ENCODE results near the gene S100P. TPM values are rescaled to one million over a fixed set of nuclear protein-coding genes. Genes with fewer than 3 reads are reported as not detected.
A peak's percentile ranks its signal among the peaks of the same experiment; 100 is the strongest.

The S100P gene
- total and polyA plus RNA-seq, 10 donors = 3.5 to 162 (median 32.4) TPM

DNA sequence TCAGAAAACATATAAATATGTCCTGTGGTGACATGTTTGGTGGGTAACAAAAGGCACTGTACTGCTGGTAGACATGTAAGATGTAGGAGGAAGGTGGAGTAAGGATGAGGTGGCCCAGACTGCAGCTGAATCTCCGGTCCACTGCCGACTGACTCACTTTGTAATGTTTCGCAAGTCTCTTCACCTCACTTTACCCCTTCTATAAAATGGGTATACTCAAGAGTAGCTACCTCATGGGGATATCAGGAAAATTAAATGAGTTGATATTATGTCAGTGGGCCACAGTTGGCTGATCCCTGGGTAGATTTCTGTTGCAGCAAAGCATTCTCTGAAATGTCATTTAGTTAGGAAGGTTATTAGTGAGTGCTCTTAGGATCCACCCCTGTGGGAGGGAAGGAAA, 31.1 kb upstream of the S100P start:
- no peak for DNase-seq
- 90 to 95% (median 93%) methylated on average over 3 of the region's 3 CpGs for WGBS, 5 donors
- H3K9me3 ChIP-seq = no peaks in the 10 kb centered on the region
- H3K4me1 ChIP-seq = peaks cover 3 to 39% (median 32%) of the 10 kb centered on the region in 6 donors
- TF ChIP-seq POLR2AphosphoS5 (IDR thresholded peaks at IDR 0.05) (no peak), POLR2A (IDR thresholded peaks at IDR 0.05) (no peak)
- TF ChIP-seq, protein P1, sequence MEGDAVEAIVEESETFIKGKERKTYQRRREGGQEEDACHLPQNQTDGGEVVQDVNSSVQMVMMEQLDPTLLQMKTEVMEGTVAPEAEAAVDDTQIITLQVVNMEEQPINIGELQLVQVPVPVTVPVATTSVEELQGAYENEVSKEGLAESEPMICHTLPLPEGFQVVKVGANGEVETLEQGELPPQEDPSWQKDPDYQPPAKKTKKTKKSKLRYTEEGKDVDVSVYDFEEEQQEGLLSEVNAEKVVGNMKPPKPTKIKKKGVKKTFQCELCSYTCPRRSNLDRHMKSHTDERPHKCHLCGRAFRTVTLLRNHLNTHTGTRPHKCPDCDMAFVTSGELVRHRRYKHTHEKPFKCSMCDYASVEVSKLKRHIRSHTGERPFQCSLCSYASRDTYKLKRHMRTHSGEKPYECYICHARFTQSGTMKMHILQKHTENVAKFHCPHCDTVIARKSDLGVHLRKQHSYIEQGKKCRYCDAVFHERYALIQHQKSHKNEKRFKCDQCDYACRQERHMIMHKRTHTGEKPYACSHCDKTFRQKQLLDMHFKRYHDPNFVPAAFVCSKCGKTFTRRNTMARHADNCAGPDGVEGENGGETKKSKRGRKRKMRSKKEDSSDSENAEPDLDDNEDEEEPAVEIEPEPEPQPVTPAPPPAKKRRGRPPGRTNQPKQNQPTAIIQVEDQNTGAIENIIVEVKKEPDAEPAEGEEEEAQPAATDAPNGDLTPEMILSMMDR (IDR thresholded peaks at IDR 0.05 in 8 of 11, conservative IDR thresholded peaks at IDR 0.05 in 3 of 11) = no peak
- no peak overlapping the region for H3K4me3 ChIP-seq
- H3K27ac ChIP-seq = no peak overlapping the region
- no peaks in the 10 kb centered on the region for H3K36me3 ChIP-seq
- intact Hi-C loops (cut with DNase I; ENCODE audit: low total_unique reads) = no loop called here
- H3K27me3 ChIP-seq (replicated peaks in 1 of 7) = peaks cover 0 to 70% (median 9%) of the 10 kb centered on the region in 7 donors

DNA sequence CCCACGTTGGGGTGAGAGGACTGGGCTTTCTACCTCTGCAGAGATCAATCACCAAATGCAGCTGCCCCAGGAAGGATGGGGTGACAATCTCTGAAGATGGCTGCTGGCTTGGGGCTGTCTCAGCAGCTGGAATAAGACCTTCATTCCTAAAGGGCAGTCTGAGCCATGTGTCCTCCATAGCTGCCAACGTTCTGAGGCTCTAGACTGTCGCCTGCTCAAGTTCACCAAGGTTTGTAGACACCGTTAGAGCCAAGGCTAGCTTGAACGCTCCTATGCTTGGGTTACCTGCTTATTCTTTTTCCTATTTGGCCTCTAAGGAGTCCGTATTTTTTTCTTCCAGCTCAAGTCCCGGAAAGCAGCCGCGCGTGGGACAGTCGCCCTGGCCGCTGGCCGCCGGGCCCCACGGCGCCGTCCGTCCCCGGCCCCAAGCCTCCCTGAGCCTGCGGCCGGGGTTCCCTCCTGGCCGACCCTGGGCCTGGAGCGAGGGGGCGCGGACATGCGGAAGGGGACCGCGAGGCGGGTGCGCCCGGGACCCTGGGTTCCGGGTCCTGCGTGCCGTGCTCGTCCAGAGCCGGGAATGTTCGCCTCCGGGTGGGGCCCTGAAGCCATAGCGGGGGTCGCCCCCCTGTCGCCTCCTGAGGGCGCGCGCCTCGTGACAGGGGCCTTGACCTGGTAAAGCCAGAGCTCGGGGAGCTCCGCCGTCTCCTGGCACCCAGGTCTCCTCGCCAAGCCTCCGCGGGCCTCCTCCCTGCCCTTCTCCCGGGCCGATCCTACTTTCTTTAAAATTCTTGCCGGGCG, 29.9 kb upstream of the S100P start:
- WGBS, 5 donors = 15 to 48% (median 19%) methylated on average over 30 to 55 of the region's 55 CpGs
- Histone ChIP-seq H3K4me1 (peaks cover 3 to 28% (median 22%) of the 10 kb centered on the region in 6 donors), H3K27ac (peak overlapping the region in 1 of 8 donors; percentile 11), H3K4me3 (peak overlapping the region in 7 of 8 donors; percentile 20 to 57 (median 28)), H3K9me3 (no peaks in the 10 kb centered on the region), H3K36me3 (peaks cover 0 to under 1% (median 0%) of the 10 kb centered on the region in 6 donors), H3K27me3 (replicated peaks in 1 of 7) (peaks cover 0 to 58% (median 9%) of the 10 kb centered on the region in 7 donors)
- DNase-seq = peak; percentile 77
- intact Hi-C loops (cut with DNase I; ENCODE audit: low total_unique reads) = no loop called here
- TF ChIP-seq, protein P1 (IDR thresholded peaks at IDR 0.05 in 8 of 11, conservative IDR thresholded peaks at IDR 0.05 in 3 of 11) = no peak
- TF ChIP-seq POLR2AphosphoS5 (IDR thresholded peaks at IDR 0.05) (no peak), POLR2A (IDR thresholded peaks at IDR 0.05) (no peak)

DNA sequence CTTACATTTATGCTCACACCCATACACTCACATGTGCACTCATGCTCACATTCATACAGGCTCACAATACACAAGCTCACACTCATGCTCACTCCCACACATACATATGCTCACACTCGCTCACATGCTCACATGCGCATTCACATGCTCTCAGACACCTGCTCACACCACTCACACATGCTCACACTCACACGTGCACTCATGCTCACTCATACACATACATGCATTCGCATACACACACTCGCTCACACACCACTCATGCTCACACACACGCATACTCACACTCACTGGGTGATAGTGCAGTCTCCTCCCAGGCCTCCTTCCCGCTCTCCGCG, 28.4 kb upstream of the S100P start:
- DNase-seq = peak; percentile 6
- WGBS, 5 donors = 94 to 98% (median 98%) methylated on average over 9 of the region's 9 CpGs
- Histone ChIP-seq H3K4me3 (no peak overlapping the region), H3K27me3 (replicated peaks in 1 of 7) (peaks cover 0 to 44% (median 9%) of the 10 kb centered on the region in 7 donors), H3K4me1 (peaks cover 0 to 14% (median 11%) of the 10 kb centered on the region in 6 donors), H3K9me3 (no peaks in the 10 kb centered on the region), H3K36me3 (peaks cover 0 to 16% (median 0%) of the 10 kb centered on the region in 6 donors), H3K27ac (no peak overlapping the region)
- no peak for TF ChIP-seq POLR2A (IDR thresholded peaks at IDR 0.05)
- no peak for TF ChIP-seq POLR2AphosphoS5 (IDR thresholded peaks at IDR 0.05)
- TF ChIP-seq, protein P1 (IDR thresholded peaks at IDR 0.05 in 8 of 11, conservative IDR thresholded peaks at IDR 0.05 in 3 of 11) = no peak
- intact Hi-C loops (cut with DNase I; ENCODE audit: low total_unique reads) = no loop called here

DNA sequence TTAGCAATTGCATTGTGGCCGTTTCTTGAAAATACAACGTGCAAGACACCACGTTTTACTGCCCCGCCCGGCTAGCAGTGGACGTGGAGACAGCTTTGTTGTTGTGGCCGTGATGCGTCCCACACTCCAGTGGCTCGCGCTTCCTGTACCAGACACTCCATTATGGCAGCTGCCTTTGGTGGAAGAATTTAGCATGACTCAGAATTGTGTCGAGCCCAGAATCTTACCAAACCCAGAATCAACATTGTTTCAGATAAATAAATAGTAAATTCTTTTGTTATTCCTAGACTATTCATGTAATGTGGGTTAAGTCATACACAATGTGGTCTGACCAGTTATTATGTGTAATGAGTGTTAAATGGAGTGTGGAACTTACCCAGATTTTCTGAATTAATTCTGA, 25.3 kb upstream of the S100P start:
- H3K36me3 ChIP-seq = peaks cover 0 to 17% (median 0%) of the 10 kb centered on the region in 6 donors
- peak; percentile 58 for DNase-seq
- no peak overlapping the region for H3K27ac ChIP-seq
- peaks cover 0 to 27% (median 13%) of the 10 kb centered on the region in 6 donors for H3K4me1 ChIP-seq
- WGBS, 5 donors = 83 to 92% (median 88%) methylated on average over 11 of the region's 11 CpGs
- H3K27me3 ChIP-seq (replicated peaks in 1 of 7) = peaks cover 0 to 26% (median 9%) of the 10 kb centered on the region in 7 donors
- no peak overlapping the region for H3K4me3 ChIP-seq
- intact Hi-C loops (cut with DNase I; ENCODE audit: low total_unique reads) = no loop called here
- TF ChIP-seq POLR2AphosphoS5 (IDR thresholded peaks at IDR 0.05) (no peak), POLR2A (IDR thresholded peaks at IDR 0.05) (no peak)
- TF ChIP-seq, protein P1 (IDR thresholded peaks at IDR 0.05 in 8 of 11, conservative IDR thresholded peaks at IDR 0.05 in 3 of 11) = no peak
- no peaks in the 10 kb centered on the region for H3K9me3 ChIP-seq

All from spleen (tissue), 11 donors.